WTC11 (cell line): ENCODE data around the gene SERGEF. TPM values are rescaled to one million over a fixed set of nuclear protein-coding genes. Genes with fewer than 3 reads are reported as not detected.
"Not testable (repeated sequence)": the region's sequence is repeated elsewhere in the genome, so short reads cannot be mapped to it uniquely, and the experiment has no call there.

ENCODE experiments used
- ATAC-seq: fragments of 200-7000 bp; cut with Tn5 transposase; 2 replicates; pipeline ENCODE4 v1.10.0; 2021; ENCODE audit warnings: mild to moderate bottlenecking, moderate library complexity
- CTCF ChIA-PET: fragments of 300-600 bp; sonication (Branson Sonifier 250); formaldehyde crosslinking; loops from one replicate; lab custom pipeline; 2021; ENCODE audit warnings: antibody characterized with exemption; lab: Charles Lee
- POLR2A ChIA-PET: fragments of 350-600 bp; sonication (Branson Sonifier 250); formaldehyde crosslinking; loops from one replicate; lab custom pipeline; 2021; ENCODE audit warnings: antibody characterized with exemption; lab: Charles Lee
- DNase-seq: peaks from one replicate; pipeline ENCODE4 v3.0.0; 2021; ENCODE audit warnings: low spot score
- H3K27ac Mint-ChIP-seq: 2 replicates; pipeline ENCODE4 v1.8.0; 2021; ENCODE audit warnings: mixed read lengths
- H3K27me3 Mint-ChIP-seq: 2 replicates; pipeline ENCODE4 v1.8.0; 2021; ENCODE audit warnings: low read depth, mild to moderate bottlenecking, moderate library complexity, mixed read lengths
- H3K36me3 Mint-ChIP-seq: 2 replicates; pipeline ENCODE4 v1.8.0; 2021; ENCODE audit warnings: mixed read lengths
- H3K4me1 Mint-ChIP-seq: 2 replicates; pipeline ENCODE4 v1.8.0; 2022; ENCODE audit warnings: mixed read lengths
- H3K4me3 Mint-ChIP-seq: 2 replicates; pipeline ENCODE4 v1.8.0; 2021; ENCODE audit warnings: mild to moderate bottlenecking, moderate library complexity, mixed read lengths
- H3K9me3 Mint-ChIP-seq: 2 replicates; pipeline ENCODE4 v1.8.0; 2021; ENCODE audit warnings: mixed read lengths
- AFF4 ChIP-seq: sonication (generic); formaldehyde crosslinking; IDR thresholded peaks from 2 replicates; pipeline ENCODE4 v1.8.1; 2023; ENCODE audit warnings: mild to moderate bottlenecking, missing genetic modification reagents, borderline replicate concordance
- ATF3 ChIP-seq: sonication (generic); formaldehyde crosslinking; conservative IDR thresholded peaks from 2 replicates; pipeline ENCODE4 v1.8.1; 2022; ENCODE audit warnings: mild to moderate bottlenecking, missing genetic modification reagents
- ATF6 ChIP-seq: sonication (generic); formaldehyde crosslinking; IDR thresholded peaks from 2 replicates; pipeline ENCODE4 v1.8.1; 2023; ENCODE audit warnings: mild to moderate bottlenecking, missing genetic modification reagents
- CREM ChIP-seq: sonication (generic); formaldehyde crosslinking; IDR thresholded peaks from 2 replicates; pipeline ENCODE4 v1.8.1; 2022; ENCODE audit warnings: mild to moderate bottlenecking, missing genetic modification reagents, moderate library complexity
- FOXK1 ChIP-seq: sonication (generic); formaldehyde crosslinking; IDR thresholded peaks from 2 replicates; pipeline ENCODE4 v1.8.0; 2022; ENCODE audit warnings: mild to moderate bottlenecking, moderate library complexity, missing genetic modification reagents
- HMGA2 ChIP-seq: fragments of 250-450 bp; sonication (Bioruptor Pico); IDR thresholded peaks from 2 replicates; pipeline ENCODE4 v1.4.0; 2021; ENCODE audit warnings: mild to moderate bottlenecking, moderate library complexity
- MYBL2 ChIP-seq: sonication (generic); formaldehyde crosslinking; IDR thresholded peaks from 2 replicates; pipeline ENCODE4 v1.8.1; 2023; ENCODE audit warnings: mild to moderate bottlenecking, moderate library complexity, missing genetic modification reagents
- STAT6 ChIP-seq: sonication (generic); formaldehyde crosslinking; conservative IDR thresholded peaks from 2 replicates; pipeline ENCODE4 v1.8.1; 2023; ENCODE audit warnings: mild to moderate bottlenecking, low read depth, missing genetic modification reagents, moderate library complexity
- TP53 ChIP-seq: sonication (generic); formaldehyde crosslinking; IDR thresholded peaks from 2 replicates; pipeline ENCODE4 v1.8.1; 2023; ENCODE audit warnings: mild to moderate bottlenecking, missing genetic modification reagents
- USF2 ChIP-seq: sonication (generic); formaldehyde crosslinking; IDR thresholded peaks from 2 replicates; pipeline ENCODE4 v1.8.1; 2023; ENCODE audit warnings: mild to moderate bottlenecking, missing genetic modification reagents, moderate library complexity
- ZBTB21 ChIP-seq: sonication (generic); formaldehyde crosslinking; IDR thresholded peaks from 2 replicates; pipeline ENCODE4 v1.8.1; 2023; ENCODE audit warnings: mild to moderate bottlenecking, missing genetic modification reagents, borderline replicate concordance
- total RNA-seq: library from RNA; stranded (reverse); gene quantifications from 3 replicates; pipeline ENCODE4 v1.2.3, GENCODE V29; 2021
- TF ChIP-seq, protein P1 (sequence below): sonication (generic); formaldehyde crosslinking; IDR thresholded peaks from 2 replicates; pipeline ENCODE4 v1.8.1; 2022; ENCODE audit warnings: low read depth, missing genetic modification reagents, borderline replicate concordance
- TF ChIP-seq, protein P2 (sequence below): sonication (generic); formaldehyde crosslinking; IDR thresholded peaks from 2 replicates; pipeline ENCODE4 v1.8.1; 2023; ENCODE audit warnings: mild to moderate bottlenecking, missing genetic modification reagents

Gene SERGEF
- total RNA-seq, 1 experiment from 2014 or later: 35.5 TPM

- Mint-ChIP-seq H3K27me3 (no peaks in the 10 kb centered on the region), H3K36me3 (peaks cover 21% of the 10 kb centered on the region), H3K27ac (no peak overlapping the region), H3K4me3 (no peak overlapping the region), H3K9me3 (no peaks in the 10 kb centered on the region), H3K4me1 (no peaks in the 10 kb centered on the region)
- DNase-seq: no peak
- ChIA-PET POLR2A (no interaction called here), CTCF (interaction anchor here (1.2 to 1.9 kb wide), 2 partner anchors 22 to 234 kb away, joined by 4 to 5 read pairs; no protein-coding TSS in a partner anchor)
- no peak for ATAC-seq
- TF ChIP-seq CREM (CRISPR knock-in tag) (no peak), ZBTB21 (CRISPR knock-in tag) (no peak), USF2 (CRISPR knock-in tag) (no peak), HMGA2 (CRISPR knock-in tag) (no peak), STAT6 (CRISPR knock-in tag) (no peak), ATF3 (no peak), ATF6 (CRISPR knock-in tag) (no peak)
These were observed 12.1 kb downstream of the SERGEF start for GRCh38 chr11:18000760-18001159.

- H3K36me3 Mint-ChIP-seq: peaks cover 21% of the 10 kb centered on the region
- H3K4me3 Mint-ChIP-seq, H3K27me3 Mint-ChIP-seq, POLR2A ChIA-PET, DNase-seq, H3K27ac Mint-ChIP-seq, ATAC-seq, H3K4me1 Mint-ChIP-seq, H3K9me3 Mint-ChIP-seq: not testable (repeated sequence)
- CTCF ChIA-PET: interaction anchor here (1.2 to 1.9 kb wide), 2 partner anchors 21 to 234 kb away, joined by 4 to 5 read pairs; no protein-coding TSS in a partner anchor
These were observed 12.7 kb downstream of the SERGEF start for GRCh38 chr11:18000128-18000527.

- H3K4me3 Mint-ChIP-seq: no peak overlapping the region
- ChIA-PET POLR2A (no interaction called here), CTCF (interaction anchor here (0.7 to 1.1 kb wide), 2 partner anchors 13 to 211 kb away, joined by 3 read pairs; no protein-coding TSS in a partner anchor)
- peaks cover 2% of the 10 kb centered on the region for H3K36me3 Mint-ChIP-seq
- DNase-seq (no peak), ATAC-seq (no peak)
- H3K27me3 Mint-ChIP-seq: no peaks in the 10 kb centered on the region
- no peaks in the 10 kb centered on the region for H3K9me3 Mint-ChIP-seq
- H3K27ac Mint-ChIP-seq: no peak overlapping the region
- TF ChIP-seq MYBL2 (CRISPR knock-in tag) (no peak), FOXK1 (CRISPR knock-in tag) (no peak), HMGA2 (CRISPR knock-in tag) (no peak), AFF4 (CRISPR knock-in tag) (no peak), TP53 (no peak)
- TF ChIP-seq, protein P1, sequence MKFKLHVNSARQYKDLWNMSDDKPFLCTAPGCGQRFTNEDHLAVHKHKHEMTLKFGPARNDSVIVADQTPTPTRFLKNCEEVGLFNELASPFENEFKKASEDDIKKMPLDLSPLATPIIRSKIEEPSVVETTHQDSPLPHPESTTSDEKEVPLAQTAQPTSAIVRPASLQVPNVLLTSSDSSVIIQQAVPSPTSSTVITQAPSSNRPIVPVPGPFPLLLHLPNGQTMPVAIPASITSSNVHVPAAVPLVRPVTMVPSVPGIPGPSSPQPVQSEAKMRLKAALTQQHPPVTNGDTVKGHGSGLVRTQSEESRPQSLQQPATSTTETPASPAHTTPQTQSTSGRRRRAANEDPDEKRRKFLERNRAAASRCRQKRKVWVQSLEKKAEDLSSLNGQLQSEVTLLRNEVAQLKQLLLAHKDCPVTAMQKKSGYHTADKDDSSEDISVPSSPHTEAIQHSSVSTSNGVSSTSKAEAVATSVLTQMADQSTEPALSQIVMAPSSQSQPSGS (CRISPR knock-in tag): no peak
- TF ChIP-seq, protein P2, sequence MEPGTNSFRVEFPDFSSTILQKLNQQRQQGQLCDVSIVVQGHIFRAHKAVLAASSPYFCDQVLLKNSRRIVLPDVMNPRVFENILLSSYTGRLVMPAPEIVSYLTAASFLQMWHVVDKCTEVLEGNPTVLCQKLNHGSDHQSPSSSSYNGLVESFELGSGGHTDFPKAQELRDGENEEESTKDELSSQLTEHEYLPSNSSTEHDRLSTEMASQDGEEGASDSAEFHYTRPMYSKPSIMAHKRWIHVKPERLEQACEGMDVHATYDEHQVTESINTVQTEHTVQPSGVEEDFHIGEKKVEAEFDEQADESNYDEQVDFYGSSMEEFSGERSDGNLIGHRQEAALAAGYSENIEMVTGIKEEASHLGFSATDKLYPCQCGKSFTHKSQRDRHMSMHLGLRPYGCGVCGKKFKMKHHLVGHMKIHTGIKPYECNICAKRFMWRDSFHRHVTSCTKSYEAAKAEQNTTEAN (CRISPR knock-in tag): no peak
- no peaks in the 10 kb centered on the region for H3K4me1 Mint-ChIP-seq
These were observed 19.9 kb downstream of the SERGEF start for GRCh38 chr11:17992916-17993315.
